HG03045 (cell line): ENCODE data around the gene PLB1.

Experiments
- ATAC-seq: cut with Tn5 transposase; IDR thresholded peaks from one replicate; pipeline ENCODE4 v1.9.1; 2021; ENCODE audit warnings: mild to moderate bottlenecking, moderate library complexity; ENCODE audit not compliant: unreplicated experiment

PLB1 gene

GRCh38 chr2:28684142-28684858, 188.4 kb downstream of the PLB1 start:
- ATAC-seq = no peak

GRCh38 chr2:28687171-28687570, 191.3 kb downstream of the PLB1 start:
- no peak for ATAC-seq

GRCh38 chr2:28687640-28688385, 192.0 kb downstream of the PLB1 start:
- no peak for ATAC-seq

GRCh38 chr2:28688818-28689217, 193.0 kb downstream of the PLB1 start:
- ATAC-seq = no peak

GRCh38 chr2:28689771-28690170, 193.9 kb downstream of the PLB1 start:
- ATAC-seq = no peak

- ATAC-seq = no peak
These were observed 196.6 kb downstream of the PLB1 start for GRCh38 chr2:28692411-28692810.

- no peak for ATAC-seq
These were observed 197.4 kb downstream of the PLB1 start for GRCh38 chr2:28693223-28693622.
